DOHH2 (cell line): ENCODE data around the gene CD8B.

Source experiments
- H3F3A ChIP-seq: fragments of 200-600 bp; sonication (generic), shearing (Covaris generic); 2 replicates; pipeline ENCODE4 v1.6.0; 2016; ENCODE audit warnings: antibody characterized with exemption, mild to moderate bottlenecking; ENCODE audit not compliant: control insufficient read depth, insufficient read depth
- H3K27ac ChIP-seq: fragments of 200-600 bp; sonication (generic); 2 replicates; pipeline ENCODE4 v1.5.1; 2014; ENCODE audit warnings: low read depth, mild to moderate bottlenecking, low read length, moderate library complexity
- H3K27me3 ChIP-seq: fragments of 200-600 bp; sonication (generic); 2 replicates; pipeline ENCODE4 v1.6.1; 2014; ENCODE audit warnings: mild to moderate bottlenecking, low read length, mixed read lengths; ENCODE audit not compliant: control insufficient read depth
- H3K36me3 ChIP-seq: fragments of 200-600 bp; sonication (generic); 2 replicates; pipeline ENCODE4 v1.6.1; 2014; ENCODE audit warnings: mild to moderate bottlenecking, low read length, moderate library complexity, mixed read lengths; ENCODE audit not compliant: control insufficient read depth
- H3K4me1 ChIP-seq: fragments of 200-600 bp; sonication (generic); 2 replicates; pipeline ENCODE4 v1.6.1; 2014; ENCODE audit warnings: mild to moderate bottlenecking, low read length, mixed read lengths; ENCODE audit not compliant: control insufficient read depth
- H3K4me2 ChIP-seq: fragments of 200-600 bp; sonication (generic); 2 replicates; pipeline ENCODE4 v1.6.0; 2014; ENCODE audit warnings: mild to moderate bottlenecking, low read length, moderate library complexity
- H3K4me3 ChIP-seq: fragments of 200-600 bp; sonication (generic); 2 replicates; pipeline ENCODE4 v1.5.1; 2014; ENCODE audit warnings: mild to moderate bottlenecking, low read length, mixed read lengths
- H3K79me2 ChIP-seq: fragments of 200-600 bp; sonication (generic); 2 replicates; pipeline ENCODE4 v1.6.1; 2014; ENCODE audit warnings: mild to moderate bottlenecking, low read length, mixed read lengths; ENCODE audit not compliant: control insufficient read depth
- H3K9me2 ChIP-seq: fragments of 200-600 bp; sonication (generic); replicated peaks from 2 replicates; pipeline ENCODE4 v1.6.1; 2014; ENCODE audit warnings: mild to moderate bottlenecking, low read length, mixed read lengths; ENCODE audit not compliant: control insufficient read depth
- H3K9me3 ChIP-seq: fragments of 200-600 bp; sonication (generic); 2 replicates; pipeline ENCODE4 v1.6.1; 2014; ENCODE audit warnings: antibody characterized with exemption, low read length, mixed read lengths; ENCODE audit not compliant: control insufficient read depth, insufficient read depth
- H4K20me1 ChIP-seq: fragments of 200-600 bp; sonication (generic); 2 replicates; pipeline ENCODE4 v1.6.0; 2014; ENCODE audit warnings: low read depth, mild to moderate bottlenecking, antibody characterized with exemption, low read length, moderate library complexity; ENCODE audit not compliant: control insufficient read depth, insufficient read depth
- CTCF ChIP-seq: fragments of 200-600 bp; sonication (generic); IDR thresholded peaks from one replicate; pipeline ENCODE4 v1.5.1; 2014; ENCODE audit warnings: antibody characterized with exemption, mild to moderate bottlenecking, low read depth, low read length; ENCODE audit not compliant: poor library complexity, severe bottlenecking
- EZH2phosphoT487 ChIP-seq: fragments of 200-600 bp; sonication (generic); IDR thresholded peaks from 2 replicates; pipeline ENCODE4 v1.6.1; 2017; ENCODE audit warnings: borderline replicate concordance, mild to moderate bottlenecking, antibody characterized with exemption, low read length, moderate library complexity, mixed read lengths

The CD8B gene

DNA sequence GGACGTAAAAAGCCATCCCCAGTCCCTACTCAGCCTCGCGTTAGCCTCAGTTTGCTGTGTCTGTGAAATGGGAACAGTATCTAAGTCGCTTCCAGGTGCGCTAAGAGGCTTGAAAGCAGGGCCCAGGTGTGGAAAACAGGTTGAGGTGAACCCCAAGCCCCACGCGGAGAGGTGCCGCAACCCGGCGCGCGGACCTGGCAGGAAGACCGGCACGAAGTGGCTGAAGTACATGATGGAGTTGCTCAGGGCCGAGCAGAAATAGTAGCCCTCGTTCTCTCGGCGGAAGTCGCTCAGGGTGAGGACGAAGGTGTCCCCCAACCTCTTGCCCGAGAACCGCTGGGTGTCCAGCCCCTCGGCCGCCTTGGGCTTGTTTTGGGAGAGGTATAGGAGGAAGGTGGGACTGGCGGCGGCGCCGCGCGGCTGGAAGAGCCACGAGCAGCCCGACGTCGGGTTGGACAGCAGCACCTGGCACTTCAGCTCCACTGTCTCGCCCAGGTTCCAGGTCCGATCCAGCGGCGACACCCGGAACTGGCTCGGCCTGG is 71.5 kb downstream of the CD8B start:
- Histone ChIP-seq H3K4me1 (no peaks in the 10 kb centered on the region), H3K9me2 (no peaks in the 10 kb centered on the region), H3K4me2 (no peak overlapping the region), H4K20me1 (no peaks in the 10 kb centered on the region), H3K9me3 (peaks cover 5% of the 10 kb centered on the region; the same call in 1 of the 2 replicates), H3K4me3 (no peak overlapping the region), H3K27me3 (peaks cover 5% of the 10 kb centered on the region; the same call in 1 of the 2 replicates), H3K27ac (no peak overlapping the region), H3F3A (no peaks in the 10 kb centered on the region), H3K36me3 (no peaks in the 10 kb centered on the region), H3K79me2 (no peaks in the 10 kb centered on the region)
- TF ChIP-seq EZH2phosphoT487 (no peak), CTCF (no peak)

GRCh38 chr2:86789687-86790133 is 72.0 kb downstream of the CD8B start:
- no peaks in the 10 kb centered on the region for H3F3A ChIP-seq
- 0 out of 2 replicates have a peak, but pooled peaks cover 5% of the 10 kb centered on the region for H3K27me3 ChIP-seq
- H3K4me2 ChIP-seq, result no peak overlapping the region
- H3K9me2 ChIP-seq, result no peaks in the 10 kb centered on the region
- H3K4me1 ChIP-seq, result no peaks in the 10 kb centered on the region
- H4K20me1 ChIP-seq, result no peaks in the 10 kb centered on the region
- no peak for TF ChIP-seq EZH2phosphoT487
- TF ChIP-seq CTCF, result no peak
- H3K27ac ChIP-seq, result no peak overlapping the region
- H3K36me3 ChIP-seq, result no peaks in the 10 kb centered on the region
- H3K4me3 ChIP-seq, result no peak overlapping the region
- no peaks in the 10 kb centered on the region for H3K79me2 ChIP-seq
- peaks cover under 1% of the 10 kb centered on the region; the same call in 1 of the 2 replicates for H3K9me3 ChIP-seq

DNA sequence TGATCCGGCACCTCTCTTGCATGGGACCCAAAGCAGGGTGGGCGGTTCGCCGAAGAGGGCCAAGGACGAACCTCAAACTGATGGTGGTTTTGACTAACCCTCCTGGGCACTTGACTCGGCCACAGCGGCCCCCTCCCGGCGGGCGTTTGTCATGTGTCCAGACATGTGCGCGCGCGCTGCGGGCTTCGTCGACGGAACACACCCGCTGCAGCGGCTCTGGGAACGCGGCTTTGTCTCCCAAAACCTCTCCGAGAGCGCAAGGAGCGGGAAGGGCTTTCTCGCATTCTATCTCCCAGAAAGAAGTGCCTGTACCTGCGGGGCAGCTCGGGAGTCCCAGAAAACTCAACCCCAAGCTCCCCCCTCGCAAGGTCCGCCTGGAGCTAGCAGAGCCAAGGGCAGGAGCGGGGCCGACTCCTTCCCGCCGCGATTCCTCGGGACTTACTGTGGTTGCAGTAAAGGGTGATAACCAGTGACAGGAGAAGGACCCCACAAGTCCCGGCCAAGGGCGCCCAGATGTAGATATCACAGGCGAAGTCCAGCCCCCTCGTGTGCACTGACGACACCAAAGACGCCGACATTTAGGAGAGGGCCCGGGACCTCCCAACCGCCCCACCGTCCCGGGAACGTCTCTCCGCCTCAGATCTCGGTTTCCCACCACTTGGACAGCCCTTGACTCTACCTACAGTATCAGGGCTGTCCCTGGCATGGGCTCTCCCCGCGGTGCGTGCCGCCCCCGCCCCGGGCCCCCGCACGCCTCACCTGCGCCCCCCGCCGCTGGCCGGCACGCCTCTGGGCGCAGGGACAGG is 72.6 kb downstream of the CD8B start:
- Histone ChIP-seq H3K9me2 (no peaks in the 10 kb centered on the region), H3K4me2 (no peak overlapping the region), H4K20me1 (no peaks in the 10 kb centered on the region), H3F3A (no peaks in the 10 kb centered on the region), H3K79me2 (no peaks in the 10 kb centered on the region), H3K4me3 (no peak overlapping the region), H3K9me3 (no peaks in the 10 kb centered on the region), H3K4me1 (no peaks in the 10 kb centered on the region), H3K27me3 (0 out of 2 replicates have a peak, but pooled peaks cover 5% of the 10 kb centered on the region), H3K36me3 (no peaks in the 10 kb centered on the region), H3K27ac (no peak overlapping the region)
- no peak for TF ChIP-seq EZH2phosphoT487
- no peak for TF ChIP-seq CTCF
